Upper lobe of left lung (tissue), 4 donors: Measurements from ENCODE around the gene ZNF567.

Experiments
- CTCF ChIP-seq, 6 experiments: fragments of 450-650 bp in 4 of 6; fragments of 200-600 bp in 2 of 6; sonication (generic) in 2 of 6; IDR thresholded peaks; one replicate each; pipeline ENCODE4 v1.5.1; 2016 to 2019; ENCODE audit warnings: antibody characterized with exemption in 6 of 6
- EP300 ChIP-seq, 4 donors: sonication (generic); formaldehyde crosslinking; IDR thresholded peaks; one replicate each; pipeline ENCODE4 v1.5.1; 2017; ENCODE audit warnings: antibody characterized with exemption in 4 of 4, control low read depth in 2 of 4

GRCh38 chr19:36679455-36679854 is 8.0 kb upstream of the ZNF567 start:
- TF ChIP-seq CTCF (IDR thresholded peaks at IDR 0.05), result no peak
- no peak for TF ChIP-seq EP300 (IDR thresholded peaks at IDR 0.05)
